ENCODE measurements around the gene KIF16B. TPM values are rescaled to one million over a fixed set of nuclear protein-coding genes. Genes with fewer than 3 reads are reported as not detected.

KIF16B gene
- total and polyA plus RNA-seq, 2 of the 8 experiments (the other 6 are each of a cell fraction or from before 2014, with no cell fraction given): 3.0 to 9.2 TPM

DNA sequence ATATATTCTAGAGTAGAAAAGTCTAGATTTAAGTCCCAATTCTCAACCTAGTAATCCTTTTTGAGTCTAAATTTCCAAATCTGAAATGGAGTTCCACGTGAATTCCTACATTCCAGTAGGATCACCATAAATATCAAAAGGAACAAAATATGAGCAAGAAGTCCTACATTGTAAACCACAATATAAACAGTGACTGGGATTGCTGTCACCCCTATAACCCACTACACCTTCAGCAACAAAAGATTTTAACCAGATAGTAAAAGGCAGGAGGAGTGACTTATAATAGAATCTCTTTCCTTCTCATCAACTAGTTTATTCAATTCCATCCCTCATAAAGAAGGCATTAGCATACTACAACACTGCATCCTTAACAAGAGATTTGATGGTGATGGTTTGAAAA lies 210.6 kb downstream of the KIF16B start:
- no peak overlapping the region for H3K14ac ChIP-seq (ENCODE audit: insufficient read length)
- 96% methylated on average over 1 of the region's 1 CpG; no CpG with 5 or more reads in 1 of the 2 experiments for WGBS, 2 experiments (ENCODE audit: extremely low coverage in 1 of 2, insufficient coverage in 1 of 2, insufficient read length in 1 of 2, insufficient replicate concordance in 2 of 2, low coverage in 1 of 2, low lambda C conversion rate in 2 of 2, missing lambda C conversion rate in 1 of 2)
- no peak overlapping the region for H3K4me2 ChIP-seq (ENCODE audit: insufficient read depth in 1 of 2, low read depth in 2 of 2, low read length in 2 of 2)
- H2BK5ac ChIP-seq (ENCODE audit: low read depth, low read length): no peak overlapping the region
- POLR2A ChIA-PET (ENCODE audit: partially characterized antibody): no interaction called here
- H2AFZ ChIP-seq (ENCODE audit: low read length): no peak overlapping the region
- no peak overlapping the region for H3K4ac ChIP-seq (replicated peaks; ENCODE audit: insufficient read length, low read depth, low read length)
- H3K27ac ChIP-seq (ENCODE audit: low read depth, low read length): no peak overlapping the region
- H3K27me3 ChIP-seq (replicated peaks in 1 of 4; ENCODE audit: control insufficient read depth in 3 of 4, extremely low read depth in 1 of 4, insufficient read depth in 3 of 4, low read length in 3 of 4): no peaks in the 10 kb centered on the region
- H3K23me2 ChIP-seq (ENCODE audit: low read depth, low read length): no peaks in the 10 kb centered on the region
- no peak overlapping the region for H3K56ac ChIP-seq (replicated peaks; ENCODE audit: insufficient read length, low read depth, low read length)
- H3K9ac ChIP-seq (replicated peaks in 1 of 4; ENCODE audit: extremely low read depth in 1 of 4, low read depth in 3 of 4, low read length in 3 of 4): no peak overlapping the region
- no peaks in the 10 kb centered on the region for H3K4me1 ChIP-seq (replicated peaks in 1 of 4; ENCODE audit: control insufficient read depth in 3 of 4, insufficient read depth in 4 of 4, low read length in 3 of 4)
- no peak overlapping the region for H2BK12ac ChIP-seq (ENCODE audit: low read depth, low read length)
- DNase-seq (ENCODE audit: low read depth in 1 of 2, low spot score in 2 of 2): no peak
- TF ChIP-seq CEBPB (IDR thresholded peaks at IDR 0.05; ENCODE audit: low read depth, low read length): no peak
- TF ChIP-seq ATF3 (IDR thresholded peaks at IDR 0.05; ENCODE audit: insufficient read depth, low read depth, low read length): no peak
- no peak for TF ChIP-seq TAF7 (optimal IDR thresholded peaks at IDR 0.05; ENCODE audit: borderline replicate concordance, low read depth, low read length)
- TF ChIP-seq NANOG (IDR thresholded peaks at IDR 0.05; ENCODE audit: insufficient read depth, low read depth, low read length, poor library complexity, severe bottlenecking): no peak
- no peak for TF ChIP-seq TBP (IDR thresholded peaks at IDR 0.05; ENCODE audit: low read depth, low read length)
- no peak for TF ChIP-seq SP4 (IDR thresholded peaks at IDR 0.05; ENCODE audit: low read length)
- no peak for TF ChIP-seq BRCA1 (IDR thresholded peaks at IDR 0.05; ENCODE audit: low read depth, low read length)
- TF ChIP-seq CHD2 (IDR thresholded peaks at IDR 0.05; ENCODE audit: low read length): no peak
- no peak for TF ChIP-seq SIRT6 (IDR thresholded peaks at IDR 0.05; ENCODE audit: low read length)
- TF ChIP-seq SUZ12 (IDR thresholded peaks at IDR 0.05; ENCODE audit: low read length): no peak
- TF ChIP-seq SP1 (IDR thresholded peaks at IDR 0.05; ENCODE audit: low read depth, low read length): no peak
- no peak for TF ChIP-seq MAFK (IDR thresholded peaks at IDR 0.05; ENCODE audit: low read depth, low read length)
- TF ChIP-seq CBX8 (IDR thresholded peaks at IDR 0.05; ENCODE audit: borderline replicate concordance, low read depth, low read length): no peak
- TF ChIP-seq KDM5A (IDR thresholded peaks at IDR 0.05; ENCODE audit: low read length): no peak
- no peak for TF ChIP-seq RNF2 (IDR thresholded peaks at IDR 0.05; ENCODE audit: borderline replicate concordance, low read depth, low read length, missing control alignments, poor library complexity, severe bottlenecking)
- no peaks in the 10 kb centered on the region for H3K79me1 ChIP-seq (ENCODE audit: low read depth, low read length)
- no peak overlapping the region for H3K18ac ChIP-seq (ENCODE audit: extremely low read depth, low read length)
- no peaks in the 10 kb centered on the region for H3K9me3 ChIP-seq (ENCODE audit: insufficient read depth in 2 of 2, low read depth in 1 of 2, low read length in 1 of 2)
- no peak overlapping the region for H2BK15ac ChIP-seq (ENCODE audit: low read length)
- no peaks in the 10 kb centered on the region for H3K79me2 ChIP-seq (ENCODE audit: control insufficient read depth in 1 of 2, insufficient read depth in 2 of 2, low read length in 2 of 2)
- H4K5ac ChIP-seq (ENCODE audit: insufficient read length, low read depth, low read length): no peak overlapping the region
- H2AK5ac ChIP-seq (ENCODE audit: low read depth, low read length): no peak overlapping the region
- H2BK20ac ChIP-seq (ENCODE audit: low read length): no peak overlapping the region
- FAIRE-seq: no peak
- H4K8ac ChIP-seq (ENCODE audit: extremely low read depth, insufficient read depth, low read length): no peak overlapping the region
- no peaks in the 10 kb centered on the region for H4K20me1 ChIP-seq (replicated peaks in 1 of 2; ENCODE audit: control insufficient read depth in 1 of 2, insufficient read depth in 2 of 2, low read length in 2 of 2)
- peaks cover 0 to 2% (median 0%) of the 10 kb centered on the region in 4 experiments; a peak in 1 of 8 replicates for H3K36me3 ChIP-seq (ENCODE audit: control insufficient read depth in 2 of 4, insufficient read depth in 4 of 4, low read length in 3 of 4)
- no peak overlapping the region for H3K4me3 ChIP-seq (ENCODE audit: extremely low read depth in 1 of 4, insufficient read depth in 2 of 4, low read depth in 3 of 4, low read length in 4 of 4)
- CTCF ChIA-PET (ENCODE audit: partially characterized antibody): no interaction called here
- no peak overlapping the region for H4K91ac ChIP-seq (replicated peaks; ENCODE audit: insufficient read length, low read length)
- no peak overlapping the region for H3K23ac ChIP-seq (ENCODE audit: insufficient read length)
- no peak overlapping the region for H2BK120ac ChIP-seq (replicated peaks; ENCODE audit: low read depth, low read length)

Data from H1 (cell line).